ENCODE measurements around the gene SPCS2. TPM values are rescaled to one million over a fixed set of nuclear protein-coding genes. Genes with fewer than 3 reads are reported as not detected.

Gene SPCS2
- total RNA-seq, 1 experiment from 2014 or later = 175 TPM

DNA sequence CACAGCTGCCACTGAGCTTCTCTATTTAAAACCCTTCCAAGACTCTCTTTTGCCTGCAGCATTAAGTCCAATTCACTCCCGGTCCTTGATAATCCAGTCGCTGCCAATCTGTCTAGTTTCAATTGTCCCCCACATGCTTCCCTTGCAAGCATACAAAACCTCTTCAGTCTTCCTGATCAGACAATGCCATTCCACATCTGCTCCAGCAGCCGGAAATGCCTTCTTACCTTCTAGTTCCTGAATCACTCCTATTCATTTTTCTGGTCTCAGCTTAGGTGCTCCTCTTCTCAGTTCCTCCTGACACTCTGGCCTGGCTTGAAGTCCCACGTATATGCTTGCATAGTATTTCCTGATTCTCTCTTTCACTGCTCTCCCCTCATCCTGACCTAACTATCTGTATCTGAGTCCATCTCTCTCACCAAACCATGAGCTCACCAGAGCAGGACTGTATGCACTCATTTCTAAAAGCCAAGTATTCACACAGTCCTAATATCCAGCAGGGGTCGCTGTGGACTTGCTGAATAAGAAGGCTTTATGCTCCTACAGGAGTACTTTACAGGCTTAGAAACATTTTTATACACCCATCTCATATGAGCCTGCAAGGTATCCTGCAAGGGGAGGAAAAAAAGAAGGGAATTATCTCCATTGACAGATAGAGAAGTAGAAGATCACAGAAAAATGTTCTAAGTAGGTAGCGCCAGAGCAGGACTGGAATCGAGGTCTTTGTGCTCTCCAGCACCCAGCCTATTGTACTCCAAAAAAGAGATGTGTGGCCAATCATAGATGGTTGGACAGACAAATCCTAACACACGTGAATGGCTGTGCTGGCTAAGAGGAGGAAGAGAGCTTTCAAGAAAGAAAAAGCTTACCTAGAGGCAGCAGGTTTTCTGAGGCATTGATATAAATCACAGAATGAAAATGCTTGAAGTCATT, 19.4 kb upstream of the SPCS2 start:
- intact Hi-C loops (cut with micrococcal nuclease; ENCODE audit: unreplicated experiment) = loop anchor here (1.0 to 5.0 kb wide), 3 partner anchors 93 to 319 kb away; no protein-coding TSS in a partner anchor
- Histone ChIP-seq H3K4me1 (replicated peaks; ENCODE audit: insufficient read depth) (no peaks in the 10 kb centered on the region), H3K9me3 (ENCODE audit: insufficient read depth, low read depth) (no peaks in the 10 kb centered on the region), H4K20me1 (ENCODE audit: insufficient read depth) (no peaks in the 10 kb centered on the region), H3K27me3 (ENCODE audit: insufficient read depth, low read depth) (no peaks in the 10 kb centered on the region), H3K4me3 (no peak overlapping the region), H3K27ac (no peak overlapping the region), H3K79me2 (ENCODE audit: low read depth) (no peaks in the 10 kb centered on the region), H2AFZ (no peak overlapping the region), H3F3A (ENCODE audit: insufficient read depth, low read depth) (peaks cover 4% of the 10 kb centered on the region; the same call in 1 of the 2 replicates), H3K4me2 (no peak overlapping the region), H3K36me3 (ENCODE audit: low read depth) (peaks cover 15% of the 10 kb centered on the region), H3K9me2 (ENCODE audit: insufficient read depth) (no peaks in the 10 kb centered on the region)
- CTCF ChIA-PET = interaction anchor here (0.5 to 1.4 kb wide), 8 partner anchors 31 to 320 kb away, joined by 3 to 12 read pairs (median 3); no protein-coding TSS in a partner anchor
- peak; percentile 55 to 72 for DNase-seq
- no TSS peak for BruUV-seq (replicated peaks)
- TF ChIP-seq, protein P1, sequence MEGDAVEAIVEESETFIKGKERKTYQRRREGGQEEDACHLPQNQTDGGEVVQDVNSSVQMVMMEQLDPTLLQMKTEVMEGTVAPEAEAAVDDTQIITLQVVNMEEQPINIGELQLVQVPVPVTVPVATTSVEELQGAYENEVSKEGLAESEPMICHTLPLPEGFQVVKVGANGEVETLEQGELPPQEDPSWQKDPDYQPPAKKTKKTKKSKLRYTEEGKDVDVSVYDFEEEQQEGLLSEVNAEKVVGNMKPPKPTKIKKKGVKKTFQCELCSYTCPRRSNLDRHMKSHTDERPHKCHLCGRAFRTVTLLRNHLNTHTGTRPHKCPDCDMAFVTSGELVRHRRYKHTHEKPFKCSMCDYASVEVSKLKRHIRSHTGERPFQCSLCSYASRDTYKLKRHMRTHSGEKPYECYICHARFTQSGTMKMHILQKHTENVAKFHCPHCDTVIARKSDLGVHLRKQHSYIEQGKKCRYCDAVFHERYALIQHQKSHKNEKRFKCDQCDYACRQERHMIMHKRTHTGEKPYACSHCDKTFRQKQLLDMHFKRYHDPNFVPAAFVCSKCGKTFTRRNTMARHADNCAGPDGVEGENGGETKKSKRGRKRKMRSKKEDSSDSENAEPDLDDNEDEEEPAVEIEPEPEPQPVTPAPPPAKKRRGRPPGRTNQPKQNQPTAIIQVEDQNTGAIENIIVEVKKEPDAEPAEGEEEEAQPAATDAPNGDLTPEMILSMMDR (conservative IDR thresholded peaks at IDR 0.05) = peak; percentile 97
- TF ChIP-seq EZH2 (IDR thresholded peaks at IDR 0.05; ENCODE audit: low read depth) = no peak
- POLR2A ChIA-PET (ENCODE audit: unreplicated experiment) = no interaction called here

DNA sequence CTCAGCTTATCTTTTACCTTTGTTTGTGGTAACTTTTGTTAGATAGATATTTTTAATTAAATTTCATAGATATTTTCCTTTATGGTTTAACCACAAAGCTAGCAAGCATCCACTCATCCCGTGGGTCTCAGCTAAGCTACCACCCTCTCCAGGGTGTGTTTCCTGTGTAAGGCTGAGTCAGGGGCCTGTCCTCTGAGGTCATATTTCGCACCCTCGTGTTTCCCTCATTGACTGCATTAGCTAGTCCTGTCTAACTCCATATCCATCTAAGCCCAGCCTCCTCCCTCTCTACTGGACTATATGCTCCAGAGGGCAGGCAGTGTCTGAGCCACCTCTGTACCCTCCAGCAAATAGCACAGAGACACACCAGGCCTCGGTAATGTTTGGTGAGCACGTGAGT, 16.9 kb upstream of the SPCS2 start:
- BruUV-seq (replicated peaks) = no TSS peak
- no peak for DNase-seq
- no peaks in the 10 kb centered on the region for H4K20me1 ChIP-seq (ENCODE audit: insufficient read depth)
- H3K79me2 ChIP-seq (ENCODE audit: low read depth) = no peaks in the 10 kb centered on the region
- H3K36me3 ChIP-seq (ENCODE audit: low read depth) = peaks cover 24% of the 10 kb centered on the region
- H3K9me2 ChIP-seq (ENCODE audit: insufficient read depth) = no peaks in the 10 kb centered on the region
- no peak overlapping the region for H3K27ac ChIP-seq
- TF ChIP-seq, protein P1 (conservative IDR thresholded peaks at IDR 0.05) = no peak
- TF ChIP-seq EZH2 (IDR thresholded peaks at IDR 0.05; ENCODE audit: low read depth) = no peak
- ChIA-PET POLR2A (ENCODE audit: unreplicated experiment) (no interaction called here), CTCF (interaction anchor here (1.2 kb wide), 1 partner anchor 214 kb away, joined by 3 read pairs; no protein-coding TSS in a partner anchor)
- H3K27me3 ChIP-seq (ENCODE audit: insufficient read depth, low read depth) = no peaks in the 10 kb centered on the region
- no peak overlapping the region for H3K4me3 ChIP-seq
- H3F3A ChIP-seq (ENCODE audit: insufficient read depth, low read depth) = peaks cover 4% of the 10 kb centered on the region; the same call in 1 of the 2 replicates
- H2AFZ ChIP-seq = no peak overlapping the region
- H3K4me2 ChIP-seq = no peak overlapping the region
- no peaks in the 10 kb centered on the region for H3K9me3 ChIP-seq (ENCODE audit: insufficient read depth, low read depth)
- intact Hi-C loops (cut with micrococcal nuclease; ENCODE audit: unreplicated experiment) = no loop called here
- H3K4me1 ChIP-seq (replicated peaks; ENCODE audit: insufficient read depth) = no peaks in the 10 kb centered on the region

DNA sequence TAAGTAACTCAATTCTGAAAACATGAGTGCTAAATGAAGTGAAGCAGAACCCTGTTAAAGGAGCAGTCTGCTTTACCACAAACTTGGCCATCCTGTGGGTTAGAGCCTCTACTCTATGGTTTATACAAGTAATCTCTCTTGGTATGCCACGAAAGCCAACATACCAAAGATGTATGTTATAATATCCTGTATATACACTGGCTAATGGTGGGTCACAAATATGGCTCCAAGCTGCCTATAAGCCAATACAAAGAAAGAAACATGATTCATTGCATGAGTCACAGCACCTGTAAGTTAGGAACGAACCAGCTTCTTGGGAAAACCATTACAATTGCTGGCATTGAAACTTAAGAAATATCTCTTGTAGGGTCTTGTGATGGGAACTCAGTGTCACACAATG, 16.3 kb upstream of the SPCS2 start:
- Histone ChIP-seq H3K4me2 (no peak overlapping the region), H3K9me3 (ENCODE audit: insufficient read depth, low read depth) (no peaks in the 10 kb centered on the region), H3K79me2 (ENCODE audit: low read depth) (no peaks in the 10 kb centered on the region), H4K20me1 (ENCODE audit: insufficient read depth) (no peaks in the 10 kb centered on the region), H3K4me3 (no peak overlapping the region), H3K4me1 (replicated peaks; ENCODE audit: insufficient read depth) (no peaks in the 10 kb centered on the region), H3K27ac (no peak overlapping the region), H3F3A (ENCODE audit: insufficient read depth, low read depth) (peaks cover 4% of the 10 kb centered on the region; the same call in 1 of the 2 replicates), H3K27me3 (ENCODE audit: insufficient read depth, low read depth) (no peaks in the 10 kb centered on the region), H3K36me3 (ENCODE audit: low read depth) (peaks cover 24% of the 10 kb centered on the region), H2AFZ (no peak overlapping the region), H3K9me2 (ENCODE audit: insufficient read depth) (no peaks in the 10 kb centered on the region)
- BruUV-seq (replicated peaks) = no TSS peak
- ChIA-PET POLR2A (ENCODE audit: unreplicated experiment) (no interaction called here), CTCF (interaction anchor here (0.6 kb wide), 1 partner anchor 212 kb away, joined by 4 read pairs; no protein-coding TSS in a partner anchor)
- no peak for TF ChIP-seq EZH2 (IDR thresholded peaks at IDR 0.05; ENCODE audit: low read depth)
- TF ChIP-seq, protein P1 (conservative IDR thresholded peaks at IDR 0.05) = no peak
- intact Hi-C loops (cut with micrococcal nuclease; ENCODE audit: unreplicated experiment) = no loop called here
- DNase-seq = no peak
